Adrenal gland (tissue), 12 donors: ENCODE data around the gene ZNF329. TPM values are rescaled to one million over a fixed set of nuclear protein-coding genes. Genes with fewer than 3 reads are reported as not detected.
"Not testable (repeated sequence)": the region's sequence is repeated elsewhere in the genome, so short reads cannot be mapped to it uniquely, and the experiment has no call there.

ENCODE experiments used
- DNase-seq, 7 donors: peaks; one replicate each; pipeline ENCODE4 v3.0.0-alpha.2; 2019 to 2020
- H3K27ac ChIP-seq, 5 donors: fragments of 200-600 bp; sonication (generic) in 4 of 5; 1 replicate in 3 of 5; 2 replicates in 2 of 5; pipeline versions ENCODE4 v1.5.1 to v1.8.0; 2016 to 2020; ENCODE audit warnings: mild to moderate bottlenecking in 1 of 5
- H3K27me3 ChIP-seq: fragments of 200-600 bp; 2 replicates; pipeline ENCODE4 v1.8.0; 2021
- H3K36me3 ChIP-seq, 2 donors: fragments of 200-600 bp; replicated peaks in 1 of 2; 1 replicate in 1 of 2; 2 replicates in 1 of 2; pipeline versions ENCODE4 v1.5.1 to v1.8.0; 2018 to 2022
- H3K4me1 ChIP-seq, 2 donors: fragments of 200-600 bp; replicated peaks in 1 of 2; 1 replicate in 1 of 2; 2 replicates in 1 of 2; pipeline versions ENCODE4 v1.5.1 to v1.8.0; 2018 to 2021
- H3K4me3 ChIP-seq, 4 donors: fragments of 200-600 bp; sonication (generic) in 3 of 4; one replicate each; pipeline ENCODE4 v1.5.1; 2016 to 2018
- H3K9me3 ChIP-seq, 3 donors: fragments of 200-600 bp; sonication (generic) in 1 of 3; replicated peaks in 1 of 3; 1 replicate in 2 of 3; 2 replicates in 1 of 3; pipeline versions ENCODE4 v1.5.1 to v1.8.0; 2016 to 2021
- POLR2A ChIP-seq, 2 donors: fragments of 450-650 bp; IDR thresholded peaks; one replicate each; pipeline ENCODE4 v1.6.1; 2017; ENCODE audit warnings: antibody characterized with exemption in 2 of 2, mild to moderate bottlenecking in 2 of 2, moderate library complexity in 1 of 2
- WGBS, 4 donors: extraction: QIAGEN DNeasy Blood & Tissue Kit in 2 of 4; methylation state at CpG; one replicate each; pipeline versions ENCODE4 v1.1.5 to v1.1.7; 2013 to 2017; 5-methylcytosine and 5-hydroxymethylcytosine counted together
- intact Hi-C, 2 donors: fragments of 100-400 bp; cut with DNase I; formaldehyde crosslinking; loops; one replicate each; pipeline versions ENCODE4 v1.14.1 to v1.15.0; 2022 to 2023
- polyA plus RNA-seq, 3 donors: library from polyadenylated mRNA; stranded (reverse); fragments of 200-250 nt in 2 of 3; fragments of 350-450 nt in 1 of 3; fragmentation: Illumina TruSeq in 1 of 3; extraction: RNeasy Lipid Tissue Mini Kit (QIAGEN cat#74804) in 1 of 3; gene quantifications; one replicate each; pipeline ENCODE4 v1.2.3, GENCODE V29; 2013 to 2014
- total RNA-seq, 9 donors: library from RNA; depleted of rRNA in 4 of 9; stranded (reverse); fragments of >200 nt in 4 of 9; fragments of 120-200 nt in 1 of 9; fragmentation: NEBNext Ultra II Directional in 1 of 9; extraction: Animal tissue kit (Norgen Biotek cat#: 25700) in 1 of 9; gene quantifications; one replicate each; pipeline versions ENCODE4 v1.1.0 to v1.2.4, GENCODE V29; 2013 to 2023
- TF ChIP-seq, protein P1 (sequence below), 6 experiments: fragments of 450-650 bp in 4 of 6; fragments of 200-600 bp in 2 of 6; sonication (generic) in 1 of 6; IDR thresholded peaks; 1 replicate in 5 of 6; 2 replicates in 1 of 6; pipeline versions ENCODE4 v1.5.1 to v1.8.0; 2016 to 2021; ENCODE audit warnings: antibody characterized with exemption in 6 of 6, mild to moderate bottlenecking in 2 of 6, moderate library complexity in 1 of 6
- donor health status: healthy with polysubstance abuse.
- donor health status: Bipolar disorder and iron deficiency.
- donor health status: DM: yes; HTN: yes; CAD: no.
- donor health status: DM: no; HTN: no; CAD: no.
- donor health status: DM: no; HTN: no; CAD: no.
- donor health status: DM: yes; HTN: yes; CAD: no.

Gene ZNF329
- total and polyA plus RNA-seq, 12 donors: 2.7 to 19.5 (median 9.7) TPM

DNA sequence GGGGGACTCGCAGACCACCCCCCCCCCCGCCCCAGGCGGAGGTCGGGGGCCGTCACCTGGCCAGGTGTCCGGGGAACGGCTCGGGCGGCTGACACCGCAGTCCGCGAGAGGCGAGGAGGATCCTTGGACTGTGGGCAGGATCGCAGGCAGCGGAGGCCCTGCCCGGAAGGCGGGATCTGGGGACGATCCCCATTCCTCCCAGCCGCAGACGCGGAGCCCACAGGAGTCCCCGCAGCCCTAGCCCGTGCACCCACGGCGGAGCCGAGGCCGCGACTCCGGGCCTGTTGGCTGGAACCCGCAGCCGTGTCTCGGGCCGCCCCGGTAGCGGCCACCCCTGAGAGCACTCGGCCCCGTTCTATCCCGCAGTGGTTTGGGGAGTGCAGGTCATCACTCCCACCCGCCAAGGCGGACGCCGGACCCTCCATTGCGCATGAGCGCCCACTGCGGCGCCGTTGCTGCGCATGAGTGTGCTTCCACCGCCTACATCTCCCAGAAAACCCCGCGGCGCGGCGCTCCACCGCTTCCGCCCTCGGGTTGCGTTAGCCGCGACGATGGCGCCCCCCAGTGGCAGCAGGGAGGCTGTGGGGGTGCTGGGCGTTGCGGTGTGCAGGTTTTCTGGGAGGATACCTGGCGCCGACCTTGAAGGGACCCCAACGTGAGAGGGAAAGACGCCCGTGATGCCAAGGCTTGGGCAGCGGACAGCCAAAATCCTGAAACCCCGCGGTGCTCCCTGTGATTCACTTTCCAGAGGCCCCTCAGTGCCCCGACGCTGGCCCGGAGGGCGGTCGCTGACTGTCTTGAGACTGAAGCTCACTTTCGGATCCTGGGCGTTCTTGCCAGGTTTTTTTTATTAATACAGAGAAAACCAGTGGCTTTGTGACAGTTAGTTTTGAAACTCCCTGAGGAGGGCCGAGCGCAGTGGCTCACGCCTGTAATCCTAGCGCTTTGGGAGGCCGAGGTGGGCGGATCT lies 4.4 kb upstream of the ZNF329 start:
- peak overlapping the region; percentile 41 to 95 (median 90) for H3K27ac ChIP-seq
- TF ChIP-seq POLR2A (IDR thresholded peaks at IDR 0.05): peak; percentile 67 to 89
- TF ChIP-seq, protein P1, sequence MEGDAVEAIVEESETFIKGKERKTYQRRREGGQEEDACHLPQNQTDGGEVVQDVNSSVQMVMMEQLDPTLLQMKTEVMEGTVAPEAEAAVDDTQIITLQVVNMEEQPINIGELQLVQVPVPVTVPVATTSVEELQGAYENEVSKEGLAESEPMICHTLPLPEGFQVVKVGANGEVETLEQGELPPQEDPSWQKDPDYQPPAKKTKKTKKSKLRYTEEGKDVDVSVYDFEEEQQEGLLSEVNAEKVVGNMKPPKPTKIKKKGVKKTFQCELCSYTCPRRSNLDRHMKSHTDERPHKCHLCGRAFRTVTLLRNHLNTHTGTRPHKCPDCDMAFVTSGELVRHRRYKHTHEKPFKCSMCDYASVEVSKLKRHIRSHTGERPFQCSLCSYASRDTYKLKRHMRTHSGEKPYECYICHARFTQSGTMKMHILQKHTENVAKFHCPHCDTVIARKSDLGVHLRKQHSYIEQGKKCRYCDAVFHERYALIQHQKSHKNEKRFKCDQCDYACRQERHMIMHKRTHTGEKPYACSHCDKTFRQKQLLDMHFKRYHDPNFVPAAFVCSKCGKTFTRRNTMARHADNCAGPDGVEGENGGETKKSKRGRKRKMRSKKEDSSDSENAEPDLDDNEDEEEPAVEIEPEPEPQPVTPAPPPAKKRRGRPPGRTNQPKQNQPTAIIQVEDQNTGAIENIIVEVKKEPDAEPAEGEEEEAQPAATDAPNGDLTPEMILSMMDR (IDR thresholded peaks at IDR 0.05): peak; percentile 95 to 99 (median 98)
- WGBS, 4 donors: 2 to 20% (median 7%) methylated on average over 9 to 85 of the region's 85 CpGs
- H3K4me1 ChIP-seq: peaks cover 6 to 21% of the 10 kb centered on the region in 2 donors
- no peaks in the 10 kb centered on the region for H3K9me3 ChIP-seq
- no peaks in the 10 kb centered on the region for H3K36me3 ChIP-seq
- peak; percentile 94 to 98 (median 97) for DNase-seq
- H3K4me3 ChIP-seq: peak overlapping the region; percentile 51 to 86 (median 70)
- intact Hi-C loops: loop anchor here in 1 of 2 donors (2.0 to 5.0 kb wide), 3 partner anchors 133 to 1050 kb away; no protein-coding TSS in a partner anchor
- no peaks in the 10 kb centered on the region for H3K27me3 ChIP-seq

DNA sequence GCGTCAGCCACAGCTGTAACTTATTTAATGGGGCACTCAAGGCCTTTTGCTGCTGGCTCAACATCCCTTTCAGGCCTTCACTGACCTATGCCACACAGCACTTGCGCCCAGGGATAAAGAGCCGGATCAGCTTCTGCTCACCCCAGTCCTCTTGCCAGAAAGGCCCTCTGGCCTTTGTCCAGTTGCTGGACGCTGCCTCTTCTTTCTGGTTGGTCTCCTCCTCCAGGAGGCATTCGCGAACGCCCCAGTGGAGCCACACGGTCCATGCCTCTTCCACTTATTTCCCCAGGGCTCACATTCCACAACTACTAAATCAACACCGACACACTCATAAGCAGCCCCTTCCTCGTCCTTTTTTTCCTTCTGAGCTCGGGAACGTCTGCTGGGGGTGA lies 3.7 kb upstream of the ZNF329 start:
- H3K4me3 ChIP-seq: peak overlapping the region; percentile 51 to 86 (median 70)
- H3K4me1 ChIP-seq: peaks cover 6 to 25% of the 10 kb centered on the region in 2 donors
- H3K27me3 ChIP-seq: no peaks in the 10 kb centered on the region
- WGBS, 4 donors: 5 to 16% (median 8%) methylated on average over 9 to 12 of the region's 12 CpGs
- H3K36me3 ChIP-seq: no peaks in the 10 kb centered on the region
- intact Hi-C loops: loop anchor here in 1 of 2 donors (2.0 kb wide), 1 partner anchor 1049 kb away; no protein-coding TSS in a partner anchor
- H3K9me3 ChIP-seq: no peaks in the 10 kb centered on the region
- peak overlapping the region; percentile 41 to 95 (median 90) for H3K27ac ChIP-seq
- peak; percentile 32 to 76 (median 62) for DNase-seq
- TF ChIP-seq, protein P1 (IDR thresholded peaks at IDR 0.05): no peak
- TF ChIP-seq POLR2A (IDR thresholded peaks at IDR 0.05): no peak

DNA sequence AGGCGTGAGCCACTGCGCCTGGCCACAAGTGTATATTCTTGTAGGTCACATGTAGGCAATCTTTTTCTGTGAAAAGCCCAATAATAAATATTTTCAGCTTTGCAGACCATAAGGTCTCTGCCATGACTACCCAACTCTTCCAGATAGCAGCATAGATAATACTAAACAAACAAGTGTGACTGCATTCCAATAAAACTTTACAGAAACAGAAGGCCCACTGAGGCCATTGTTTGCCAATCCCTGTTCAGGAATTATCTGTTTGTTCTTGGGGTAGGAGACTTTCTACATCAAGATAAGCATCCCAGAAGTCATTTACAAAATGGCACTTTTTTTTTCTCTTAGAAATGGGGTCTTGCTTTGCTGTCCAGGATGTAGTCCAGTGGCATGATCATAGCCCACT lies 2.8 kb upstream of the ZNF329 start:
- Histone ChIP-seq H3K4me3 (no peak overlapping the region), H3K27ac (no peak overlapping the region), H3K27me3 (no peaks in the 10 kb centered on the region), H3K9me3 (no peaks in the 10 kb centered on the region), H3K36me3 (no peaks in the 10 kb centered on the region), H3K4me1 (peaks cover 6 to 25% of the 10 kb centered on the region in 2 donors)
- TF ChIP-seq POLR2A (IDR thresholded peaks at IDR 0.05): no peak
- TF ChIP-seq, protein P1 (IDR thresholded peaks at IDR 0.05): no peak
- intact Hi-C loops: no loop called here
- 94 to 100% (median 97%) methylated on average over 2 of the region's 2 CpGs for WGBS, 4 donors
- no peak for DNase-seq

DNA sequence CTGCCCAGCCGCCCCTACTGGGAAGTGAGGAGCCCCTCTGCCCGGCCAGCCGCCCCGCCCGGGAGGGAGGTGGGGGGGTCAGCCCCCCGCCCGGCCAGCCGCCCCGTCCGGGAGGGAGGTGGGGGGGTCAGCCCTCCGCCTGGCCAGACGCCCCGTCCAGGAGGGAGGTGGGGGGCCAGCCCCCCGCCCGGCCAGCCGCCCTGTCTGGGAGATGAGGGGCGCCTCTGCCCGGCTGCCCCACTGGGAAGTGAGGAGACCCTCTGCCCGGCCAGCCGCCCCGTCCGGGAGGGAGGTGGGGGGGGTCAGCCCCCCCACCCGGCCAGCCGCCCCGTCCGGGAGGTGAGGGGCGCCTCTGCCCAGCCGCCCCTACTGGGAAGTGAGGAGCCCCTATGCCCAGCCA lies 3.1 kb downstream of the ZNF329 start:
- 96 to 100% (median 99%) methylated on average over 2 to 23 of the region's 28 CpGs for WGBS, 4 donors
- H3K27ac ChIP-seq, H3K4me3 ChIP-seq, H3K4me1 ChIP-seq, H3K27me3 ChIP-seq, DNase-seq, H3K36me3 ChIP-seq, intact Hi-C loops: not testable (repeated sequence)
- H3K9me3 ChIP-seq: peaks cover 0 to 34% (median 0%) of the 10 kb centered on the region in 3 donors
